H1 (cell line): ENCODE data around the gene LTC4S. TPM values are rescaled to one million over a fixed set of nuclear protein-coding genes. Genes with fewer than 3 reads are reported as not detected.

Experiments
- CBX8 ChIP-seq: fragments of 300-800, 300-1000 bp; sonication (generic); IDR thresholded peaks from 2 replicates; pipeline ENCODE4 v1.7.1; 2016; ENCODE audit warnings: low read depth, low read length, borderline replicate concordance
- CHD1 ChIP-seq: IDR thresholded peaks from 2 replicates; pipeline ENCODE4 v1.6.1; 2012; ENCODE audit warnings: low read depth, low read length, improper control_type of control experiment
- GABPA ChIP-seq: IDR thresholded peaks from 2 replicates; pipeline ENCODE4 v1.6.1; 2011; ENCODE audit warnings: mild to moderate bottlenecking, low read length, moderate library complexity, borderline replicate concordance; ENCODE audit not compliant: insufficient read depth
- SRF ChIP-seq: IDR thresholded peaks from 2 replicates; pipeline ENCODE4 v1.6.1; 2011; ENCODE audit warnings: mild to moderate bottlenecking, low read depth, low read length, moderate library complexity
- polyA plus RNA-seq, 7 experiments: library from polyadenylated mRNA; depleted of rRNA in 3 of 7; stranded (reverse) in 5 of 7; unstranded in 2 of 7; fragments of >200 nt in 5 of 7; fragments of 200-250 nt in 2 of 7; gene quantifications; 1 replicate in 5 of 7; 2 replicates in 1 of 7; 4 replicates in 1 of 7; pipeline versions ENCODE4 v1.2.1 to v1.2.3, GENCODE V29; 2011 to 2013; ENCODE audit warnings: missing spikeins in 2 of 7, mixed read lengths in 2 of 7
- total RNA-seq: library from RNA; stranded (reverse); fragmentation: NEBNext Ultra II Directional; extraction: Animal tissue kit (Norgen Biotek cat#: 25700); gene quantifications from 2 replicates; pipeline ENCODE4 v1.2.1, GENCODE V29; 2021

Gene LTC4S
- total and polyA plus RNA-seq, 2 of the 8 experiments (the other 6 are each of a cell fraction or from before 2014, with no cell fraction given) = 2.2 to 3.7 TPM

DNA sequence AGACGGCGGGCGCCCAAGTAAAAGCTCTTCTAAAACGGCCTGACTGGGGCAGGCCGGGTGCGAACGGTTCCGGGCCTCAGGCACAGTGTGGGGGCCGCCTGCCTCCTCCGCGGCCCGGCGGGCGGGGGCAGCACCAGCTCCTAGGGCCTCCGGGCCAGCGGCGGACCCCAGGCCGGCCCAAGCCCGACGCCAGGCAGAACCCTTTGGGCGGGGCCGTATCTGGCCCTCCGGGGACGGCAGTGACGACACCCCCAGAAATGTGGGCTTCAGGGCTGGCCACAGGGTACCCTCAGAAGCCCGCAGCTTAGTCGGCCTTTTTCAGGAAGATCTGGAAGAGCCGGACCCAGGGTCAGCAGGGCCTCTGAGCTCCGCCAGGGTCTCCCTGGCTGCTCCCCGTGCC, 4.0 kb downstream of the LTC4S start (continued):
- TF ChIP-seq CBX8 (no peak), GABPA (no peak), CHD1 (no peak), SRF (no peak)
